Stomach (tissue), 9 donors: ENCODE measurements around the gene REEP6. TPM values are rescaled to one million over a fixed set of nuclear protein-coding genes. Genes with fewer than 3 reads are reported as not detected.

Source experiments
- DNase-seq, 2 donors: peaks; one replicate each; pipeline versions ENCODE4 v3.0.0 to v3.0.0-alpha.2; 2013 to 2019
- H3K27ac ChIP-seq, 5 donors: fragments of 200-600 bp in 4 of 5; sonication (generic) in 4 of 5; one replicate each; pipeline ENCODE4 v1.5.1; 2013 to 2019; ENCODE audit warnings: mild to moderate bottlenecking in 1 of 5, moderate library complexity in 1 of 5
- H3K27me3 ChIP-seq, 3 donors: fragments of 200-600 bp; sonication (generic); one replicate each; pipeline ENCODE4 v1.5.1; 2017 to 2019; ENCODE audit warnings: mixed run types in 1 of 3
- H3K36me3 ChIP-seq, 4 donors: fragments of 200-600 bp; sonication (generic); 1 replicate in 3 of 4; 2 replicates in 1 of 4; pipeline ENCODE4 v1.5.1; 2016 to 2019
- H3K4me1 ChIP-seq, 4 donors: fragments of 200-600 bp; sonication (generic); one replicate each; pipeline ENCODE4 v1.5.1; 2016 to 2019
- H3K4me3 ChIP-seq, 4 donors: fragments of 200-600 bp; sonication (generic) in 3 of 4; one replicate each; pipeline ENCODE4 v1.5.1; 2016 to 2019; ENCODE audit warnings: mild to moderate bottlenecking in 1 of 4
- H3K9me3 ChIP-seq, 4 donors: fragments of 200-600 bp; sonication (generic); one replicate each; pipeline ENCODE4 v1.5.1; 2016 to 2019
- EP300 ChIP-seq: sonication (generic); formaldehyde crosslinking; IDR thresholded peaks from one replicate; pipeline ENCODE4 v1.6.1; 2017; ENCODE audit warnings: antibody characterized with exemption
- POLR2A ChIP-seq, 4 donors: fragments of 450-650 bp; IDR thresholded peaks; one replicate each; pipeline ENCODE4 v1.6.1; 2016; ENCODE audit warnings: antibody characterized with exemption in 4 of 4, control low read depth in 2 of 4, mild to moderate bottlenecking in 1 of 4, moderate library complexity in 1 of 4
- POLR2AphosphoS5 ChIP-seq, 3 donors: sonication (generic); formaldehyde crosslinking; IDR thresholded peaks; one replicate each; pipeline ENCODE4 v1.6.1; 2016; ENCODE audit warnings: antibody characterized with exemption in 3 of 3
- WGBS, 5 donors: extraction: QIAGEN DNeasy Blood & Tissue Kit in 3 of 5; methylation state at CpG; one replicate each; pipeline versions ENCODE4 v1.1.5 to v1.1.7; 2013 to 2018; 5-methylcytosine and 5-hydroxymethylcytosine counted together
- intact Hi-C: fragments of 100-400 bp; cut with DNase I; formaldehyde crosslinking; loops from one replicate; pipeline ENCODE4 v1.15.1; 2023; ENCODE audit warnings: low total_unique reads
- polyA plus RNA-seq, 3 donors: library from polyadenylated mRNA; stranded (reverse); fragments of 200-250 nt; gene quantifications; one replicate each; pipeline ENCODE4 v1.2.3, GENCODE V29; 2013
- total RNA-seq, 5 donors: library from RNA; depleted of rRNA; stranded (reverse); fragments of >200 nt; gene quantifications; one replicate each; pipeline versions ENCODE4 v1.1.0 to v1.2.3, GENCODE V29; 2014 to 2016
- TF ChIP-seq, protein P1 (sequence below), 7 experiments: fragments of 450-650 bp in 4 of 7; fragments of 200-600 bp in 3 of 7; sonication (generic) in 3 of 7; IDR thresholded peaks; one replicate each; pipeline ENCODE4 v1.5.1; 2016 to 2019; ENCODE audit warnings: antibody characterized with exemption in 7 of 7, control low read depth in 2 of 7, mild to moderate bottlenecking in 1 of 7
- donor health status: healthy with polysubstance abuse.
- donor health status: Bipolar disorder and iron deficiency.
- donor health status: healthy.

The REEP6 gene
- total and polyA plus RNA-seq, 8 donors: 3.5 to 24.3 (median 6.1) TPM; not detected in 3

DNA sequence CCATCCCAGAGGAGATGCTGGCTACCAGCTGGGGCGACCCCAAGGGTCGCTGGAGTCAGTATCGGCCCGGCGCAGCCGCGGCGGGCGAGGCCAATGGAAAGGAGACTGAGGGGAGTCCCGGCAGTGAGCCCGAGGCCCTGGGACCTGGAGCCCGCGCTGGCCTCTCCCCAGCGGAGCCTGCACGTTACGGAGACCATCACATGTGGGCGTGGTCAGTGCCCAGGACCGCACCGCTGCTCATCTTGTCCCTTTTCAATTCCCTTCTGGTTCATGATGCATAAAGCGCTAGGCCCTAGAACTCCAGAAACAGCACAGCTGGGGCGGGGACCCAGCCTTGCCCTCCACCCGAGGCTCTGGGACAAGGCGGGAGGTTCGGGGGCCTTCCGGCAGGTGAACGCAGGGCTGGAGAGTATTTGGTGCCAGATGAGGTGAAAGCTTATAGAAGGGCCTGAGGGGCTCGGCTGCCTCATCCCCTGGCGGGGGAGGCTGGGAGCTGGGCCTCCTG, 19.9 kb upstream of the REEP6 start:
- H3K36me3 ChIP-seq: peaks cover 0 to 21% (median 18%) of the 10 kb centered on the region in 4 donors
- H3K9me3 ChIP-seq: no peaks in the 10 kb centered on the region
- peak overlapping the region; percentile 34 to 62 (median 38) for H3K4me3 ChIP-seq
- peaks cover 58 to 81% (median 78%) of the 10 kb centered on the region in 4 donors for H3K4me1 ChIP-seq
- WGBS, 5 donors: 4 to 7% (median 5%) methylated on average over 23 to 28 of the region's 28 CpGs
- no peak for TF ChIP-seq POLR2A (IDR thresholded peaks at IDR 0.05)
- TF ChIP-seq, protein P1, sequence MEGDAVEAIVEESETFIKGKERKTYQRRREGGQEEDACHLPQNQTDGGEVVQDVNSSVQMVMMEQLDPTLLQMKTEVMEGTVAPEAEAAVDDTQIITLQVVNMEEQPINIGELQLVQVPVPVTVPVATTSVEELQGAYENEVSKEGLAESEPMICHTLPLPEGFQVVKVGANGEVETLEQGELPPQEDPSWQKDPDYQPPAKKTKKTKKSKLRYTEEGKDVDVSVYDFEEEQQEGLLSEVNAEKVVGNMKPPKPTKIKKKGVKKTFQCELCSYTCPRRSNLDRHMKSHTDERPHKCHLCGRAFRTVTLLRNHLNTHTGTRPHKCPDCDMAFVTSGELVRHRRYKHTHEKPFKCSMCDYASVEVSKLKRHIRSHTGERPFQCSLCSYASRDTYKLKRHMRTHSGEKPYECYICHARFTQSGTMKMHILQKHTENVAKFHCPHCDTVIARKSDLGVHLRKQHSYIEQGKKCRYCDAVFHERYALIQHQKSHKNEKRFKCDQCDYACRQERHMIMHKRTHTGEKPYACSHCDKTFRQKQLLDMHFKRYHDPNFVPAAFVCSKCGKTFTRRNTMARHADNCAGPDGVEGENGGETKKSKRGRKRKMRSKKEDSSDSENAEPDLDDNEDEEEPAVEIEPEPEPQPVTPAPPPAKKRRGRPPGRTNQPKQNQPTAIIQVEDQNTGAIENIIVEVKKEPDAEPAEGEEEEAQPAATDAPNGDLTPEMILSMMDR (IDR thresholded peaks at IDR 0.05): no peak
- no peak for TF ChIP-seq EP300
- no peak for TF ChIP-seq POLR2AphosphoS5 (IDR thresholded peaks at IDR 0.05)
- no peak overlapping the region for H3K27ac ChIP-seq
- H3K27me3 ChIP-seq: peaks cover 42 to 98% (median 76%) of the 10 kb centered on the region in 3 donors
- intact Hi-C loops: no loop called here
- no peak for DNase-seq

GRCh38 chr19:1471515-1472160, 19.3 kb upstream of the REEP6 start:
- intact Hi-C loops: no loop called here
- Histone ChIP-seq H3K27ac (no peak overlapping the region), H3K4me3 (peak overlapping the region in 2 of 4 donors; percentile 37 to 62), H3K4me1 (peaks cover 56 to 76% (median 75%) of the 10 kb centered on the region in 4 donors), H3K27me3 (peaks cover 42 to 97% (median 70%) of the 10 kb centered on the region in 3 donors), H3K9me3 (no peaks in the 10 kb centered on the region), H3K36me3 (peaks cover 0 to 27% (median 24%) of the 10 kb centered on the region in 4 donors)
- DNase-seq: no peak
- TF ChIP-seq POLR2A (IDR thresholded peaks at IDR 0.05): no peak
- no peak for TF ChIP-seq POLR2AphosphoS5 (IDR thresholded peaks at IDR 0.05)
- no peak for TF ChIP-seq EP300
- TF ChIP-seq, protein P1 (IDR thresholded peaks at IDR 0.05): no peak
- 18 to 27% (median 20%) methylated on average over 11 to 24 of the region's 24 CpGs for WGBS, 5 donors

DNA sequence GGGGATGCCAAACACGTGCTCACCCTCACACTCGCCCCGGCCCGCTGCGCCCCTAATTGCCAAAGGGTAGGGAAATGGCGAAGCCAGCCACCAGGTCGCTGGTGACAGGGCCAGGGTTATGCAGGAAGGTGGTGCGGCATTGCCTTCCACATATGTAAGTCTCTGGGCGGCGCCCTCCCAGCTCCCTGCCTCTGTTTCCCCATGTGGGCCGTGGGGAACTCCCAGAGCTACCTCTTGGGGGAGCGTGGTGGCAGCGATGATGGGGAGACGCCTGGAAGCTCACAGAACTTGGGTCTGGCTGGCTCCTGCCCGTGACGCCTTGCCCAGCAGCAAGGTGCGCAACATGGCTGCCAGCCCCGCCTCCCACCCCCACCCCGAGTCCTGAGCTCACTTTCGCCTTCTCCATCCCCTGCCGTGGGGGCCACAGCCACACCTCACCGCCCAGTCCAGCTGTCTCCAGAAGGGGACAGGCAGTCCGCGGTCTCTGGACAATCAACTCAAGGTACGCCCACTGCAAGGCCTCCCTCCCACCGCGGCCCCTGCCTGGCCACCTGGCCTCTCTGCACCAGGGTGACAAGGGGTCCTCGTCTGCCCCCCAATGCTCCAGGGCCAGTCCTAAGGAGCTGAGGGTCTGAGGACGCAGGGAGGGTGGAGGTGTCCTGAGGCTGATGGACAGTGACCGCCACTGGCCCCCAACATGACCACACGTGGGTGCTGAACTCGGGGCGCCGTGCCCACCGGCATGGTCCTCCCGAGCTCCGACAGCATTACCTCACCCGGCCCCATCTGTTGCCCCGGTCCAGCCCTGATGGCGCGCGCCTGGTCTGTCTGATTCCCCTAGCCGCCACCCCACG, 18.5 kb upstream of the REEP6 start:
- H3K36me3 ChIP-seq: peaks cover 0 to 33% (median 27%) of the 10 kb centered on the region in 4 donors
- intact Hi-C loops: no loop called here
- H3K27ac ChIP-seq: no peak overlapping the region
- no peaks in the 10 kb centered on the region for H3K9me3 ChIP-seq
- DNase-seq: no peak
- H3K27me3 ChIP-seq: peaks cover 41 to 89% (median 62%) of the 10 kb centered on the region in 3 donors
- TF ChIP-seq, protein P1 (IDR thresholded peaks at IDR 0.05): no peak
- TF ChIP-seq POLR2AphosphoS5 (IDR thresholded peaks at IDR 0.05): no peak
- no peak for TF ChIP-seq EP300
- no peak for TF ChIP-seq POLR2A (IDR thresholded peaks at IDR 0.05)
- no peak overlapping the region for H3K4me3 ChIP-seq
- H3K4me1 ChIP-seq: peaks cover 48 to 75% (median 70%) of the 10 kb centered on the region in 4 donors
- WGBS, 5 donors: 37 to 46% (median 44%) methylated on average over 23 to 44 of the region's 44 CpGs
